Esophagus muscularis mucosa (tissue), 4 donors: Measurements from ENCODE around the gene HDAC4.

Experiments
- EP300 ChIP-seq: sonication (generic); formaldehyde crosslinking; IDR thresholded peaks from one replicate; pipeline ENCODE4 v1.6.1; 2017; ENCODE audit warnings: antibody characterized with exemption
- POLR2A ChIP-seq: fragments of 450-650 bp; IDR thresholded peaks from one replicate; pipeline ENCODE4 v1.6.1; 2017; ENCODE audit warnings: antibody characterized with exemption, moderate library complexity, mild to moderate bottlenecking, low read depth
- POLR2AphosphoS5 ChIP-seq, 2 donors: sonication (generic); formaldehyde crosslinking; IDR thresholded peaks; one replicate each; pipeline ENCODE4 v1.6.1; 2017; ENCODE audit warnings: antibody characterized with exemption in 2 of 2
- TF ChIP-seq, protein P1 (sequence below), 3 experiments: fragments of 200-600 bp in 2 of 3; fragments of 450-650 bp in 1 of 3; sonication (generic) in 2 of 3; IDR thresholded peaks; one replicate each; pipeline ENCODE4 v1.5.1; 2017 to 2019; ENCODE audit warnings: antibody characterized with exemption in 3 of 3, mild to moderate bottlenecking in 2 of 3, moderate library complexity in 1 of 3

DNA sequence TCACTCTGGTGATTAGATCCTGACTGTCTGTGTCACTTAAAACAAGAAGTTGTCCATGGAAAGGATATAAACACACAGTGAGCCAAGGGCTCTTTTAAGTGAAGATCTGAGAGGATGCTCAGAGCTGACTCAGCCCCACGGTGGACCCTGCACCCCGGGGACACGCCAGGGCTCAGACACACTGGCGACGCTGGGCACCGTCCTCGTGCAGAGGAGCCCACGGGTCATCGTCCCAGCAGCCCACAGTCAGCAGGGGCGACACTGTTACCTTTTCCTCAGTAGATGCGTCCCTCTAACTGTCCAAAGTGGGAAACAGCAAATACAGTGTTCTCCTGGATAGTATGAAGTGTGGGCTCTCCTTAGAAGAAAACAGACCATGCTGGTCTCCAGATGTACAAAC, 225.6 kb downstream of the HDAC4 start:
- TF ChIP-seq POLR2A (no peak), EP300 (no peak), POLR2AphosphoS5 (IDR thresholded peaks at IDR 0.05) (no peak)
- TF ChIP-seq, protein P1, sequence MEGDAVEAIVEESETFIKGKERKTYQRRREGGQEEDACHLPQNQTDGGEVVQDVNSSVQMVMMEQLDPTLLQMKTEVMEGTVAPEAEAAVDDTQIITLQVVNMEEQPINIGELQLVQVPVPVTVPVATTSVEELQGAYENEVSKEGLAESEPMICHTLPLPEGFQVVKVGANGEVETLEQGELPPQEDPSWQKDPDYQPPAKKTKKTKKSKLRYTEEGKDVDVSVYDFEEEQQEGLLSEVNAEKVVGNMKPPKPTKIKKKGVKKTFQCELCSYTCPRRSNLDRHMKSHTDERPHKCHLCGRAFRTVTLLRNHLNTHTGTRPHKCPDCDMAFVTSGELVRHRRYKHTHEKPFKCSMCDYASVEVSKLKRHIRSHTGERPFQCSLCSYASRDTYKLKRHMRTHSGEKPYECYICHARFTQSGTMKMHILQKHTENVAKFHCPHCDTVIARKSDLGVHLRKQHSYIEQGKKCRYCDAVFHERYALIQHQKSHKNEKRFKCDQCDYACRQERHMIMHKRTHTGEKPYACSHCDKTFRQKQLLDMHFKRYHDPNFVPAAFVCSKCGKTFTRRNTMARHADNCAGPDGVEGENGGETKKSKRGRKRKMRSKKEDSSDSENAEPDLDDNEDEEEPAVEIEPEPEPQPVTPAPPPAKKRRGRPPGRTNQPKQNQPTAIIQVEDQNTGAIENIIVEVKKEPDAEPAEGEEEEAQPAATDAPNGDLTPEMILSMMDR (IDR thresholded peaks at IDR 0.05), result no peak
